Activated naive CD8-positive, alpha-beta T cell treated with anti-CD3 and anti-CD28 coated beads, Interleukin-2, amount 50 U/mL, for 24 hours (primary cell): Measurements from ENCODE around the gene SARM1.
"Not testable (repeated sequence)": the region's sequence is repeated elsewhere in the genome, so short reads cannot be mapped to it uniquely, and the experiment has no call there.

Source experiments
- ATAC-seq: fragments of 150-1000 bp; cut with Tn5 transposase; one replicate; pipeline ENCODE4 v1.10.0; 2021
- DNase-seq: peaks from one replicate; pipeline ENCODE4 v3.0.0; 2021
- H3K27ac Mint-ChIP-seq: one replicate; pipeline ENCODE4 v1.8.0; 2021; ENCODE audit warnings: mild to moderate bottlenecking, mixed read lengths
- H3K27me3 Mint-ChIP-seq: one replicate; pipeline ENCODE4 v1.8.0; 2021; ENCODE audit warnings: mixed read lengths
- H3K36me3 Mint-ChIP-seq: one replicate; pipeline ENCODE4 v1.8.0; 2021; ENCODE audit warnings: low read depth, mixed read lengths
- H3K4me1 Mint-ChIP-seq: one replicate; pipeline ENCODE4 v1.8.0; 2021; ENCODE audit warnings: mixed read lengths
- H3K4me3 Mint-ChIP-seq: one replicate; pipeline ENCODE4 v1.8.0; 2021; ENCODE audit warnings: mild to moderate bottlenecking, moderate library complexity, mixed read lengths
- H3K9me3 Mint-ChIP-seq: one replicate; pipeline ENCODE4 v1.8.0; 2021; ENCODE audit warnings: mixed read lengths

SARM1 gene

DNA sequence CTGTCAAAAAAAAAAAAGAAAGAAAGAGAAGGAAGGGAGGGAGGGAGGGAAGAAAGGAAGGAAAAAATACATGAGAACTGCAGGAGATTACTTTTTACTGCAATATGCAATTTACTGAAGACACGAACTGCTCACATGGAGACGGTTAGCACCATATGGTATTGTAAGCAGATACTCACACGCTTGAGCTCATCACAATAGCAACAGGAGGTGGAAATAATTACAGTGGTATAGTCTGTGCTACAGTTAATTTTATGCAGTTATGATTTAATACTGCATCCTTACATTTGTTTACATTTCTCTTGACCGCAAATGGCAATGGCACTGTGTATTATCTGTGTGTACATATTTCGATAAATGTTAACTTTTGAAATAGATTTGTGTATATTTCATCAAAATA is 55.9 kb downstream of the SARM1 start:
- Mint-ChIP-seq H3K27me3 (no peaks in the 10 kb centered on the region), H3K36me3 (no peaks in the 10 kb centered on the region), H3K4me1 (no peaks in the 10 kb centered on the region), H3K27ac (no peak overlapping the region), H3K4me3 (no peak overlapping the region), H3K9me3 (no peaks in the 10 kb centered on the region)
- no peak for DNase-seq
- no peak for ATAC-seq

DNA sequence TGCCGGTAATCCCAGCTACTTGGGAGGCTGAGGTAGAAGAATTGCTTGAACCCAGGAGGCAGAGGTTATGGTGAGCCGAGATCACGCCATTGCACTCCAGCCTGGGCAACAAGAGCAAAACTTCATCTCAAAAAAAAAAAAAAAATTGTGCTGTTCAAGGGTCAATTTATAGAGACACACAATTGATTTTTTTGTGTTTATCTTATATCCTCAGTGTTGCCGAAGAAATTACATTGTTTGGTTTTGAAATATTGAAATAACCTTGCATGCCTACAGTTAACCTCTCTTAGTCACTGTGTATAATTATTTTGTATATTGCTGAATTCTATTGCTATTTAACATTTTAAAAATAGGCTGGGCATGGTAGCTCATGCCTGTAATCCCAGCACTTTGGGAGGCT is 56.5 kb downstream of the SARM1 start:
- ATAC-seq, DNase-seq, H3K9me3 Mint-ChIP-seq, H3K27me3 Mint-ChIP-seq, H3K27ac Mint-ChIP-seq, H3K4me1 Mint-ChIP-seq, H3K4me3 Mint-ChIP-seq, H3K36me3 Mint-ChIP-seq: not testable (repeated sequence)

DNA sequence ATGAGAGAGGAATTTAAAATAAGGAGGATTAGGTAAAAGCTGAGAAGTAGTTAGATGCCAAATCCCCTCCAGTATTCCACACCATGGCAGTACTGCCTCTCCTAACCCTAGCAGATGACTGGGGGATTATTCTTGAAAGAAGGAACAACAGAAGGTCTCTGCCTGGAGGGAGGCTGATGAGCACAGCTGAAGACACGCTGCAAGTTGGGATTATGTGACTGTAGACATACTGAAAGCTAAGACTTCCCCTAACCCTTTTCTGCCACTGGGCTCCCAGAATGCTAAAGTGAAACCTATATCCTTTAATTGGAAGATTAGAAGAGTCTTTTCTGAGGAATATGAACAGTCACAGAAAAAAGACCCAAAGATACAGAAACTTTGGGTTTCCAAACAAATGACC is 62.2 kb downstream of the SARM1 start:
- no peak for DNase-seq
- Mint-ChIP-seq H3K9me3 (no peaks in the 10 kb centered on the region), H3K36me3 (no peaks in the 10 kb centered on the region), H3K4me3 (no peak overlapping the region), H3K27ac (no peak overlapping the region), H3K4me1 (no peaks in the 10 kb centered on the region), H3K27me3 (peaks cover 12% of the 10 kb centered on the region)
- ATAC-seq: no peak

DNA sequence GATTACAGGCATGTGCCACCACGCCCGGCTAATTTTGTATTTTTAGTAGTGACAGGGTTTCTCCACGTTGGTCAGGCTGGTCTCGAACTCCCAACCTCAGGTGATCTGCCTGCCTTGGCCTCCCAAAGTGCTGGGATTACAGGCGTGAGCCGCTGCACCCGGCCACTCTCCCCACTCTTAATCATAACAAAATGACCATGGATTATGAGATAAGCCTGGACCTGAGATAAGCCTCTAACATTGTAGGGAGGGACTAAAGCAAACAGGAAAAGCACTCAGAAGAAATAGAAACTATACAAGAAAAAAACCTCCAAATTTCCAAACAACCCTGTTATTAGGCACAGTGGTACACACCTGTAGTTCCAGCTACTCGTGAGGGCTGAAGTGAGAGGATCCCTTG is 62.8 kb downstream of the SARM1 start:
- H3K9me3 Mint-ChIP-seq, H3K4me3 Mint-ChIP-seq, H3K27ac Mint-ChIP-seq, H3K36me3 Mint-ChIP-seq, DNase-seq, ATAC-seq, H3K4me1 Mint-ChIP-seq: not testable (repeated sequence)
- H3K27me3 Mint-ChIP-seq: peaks cover 14% of the 10 kb centered on the region

DNA sequence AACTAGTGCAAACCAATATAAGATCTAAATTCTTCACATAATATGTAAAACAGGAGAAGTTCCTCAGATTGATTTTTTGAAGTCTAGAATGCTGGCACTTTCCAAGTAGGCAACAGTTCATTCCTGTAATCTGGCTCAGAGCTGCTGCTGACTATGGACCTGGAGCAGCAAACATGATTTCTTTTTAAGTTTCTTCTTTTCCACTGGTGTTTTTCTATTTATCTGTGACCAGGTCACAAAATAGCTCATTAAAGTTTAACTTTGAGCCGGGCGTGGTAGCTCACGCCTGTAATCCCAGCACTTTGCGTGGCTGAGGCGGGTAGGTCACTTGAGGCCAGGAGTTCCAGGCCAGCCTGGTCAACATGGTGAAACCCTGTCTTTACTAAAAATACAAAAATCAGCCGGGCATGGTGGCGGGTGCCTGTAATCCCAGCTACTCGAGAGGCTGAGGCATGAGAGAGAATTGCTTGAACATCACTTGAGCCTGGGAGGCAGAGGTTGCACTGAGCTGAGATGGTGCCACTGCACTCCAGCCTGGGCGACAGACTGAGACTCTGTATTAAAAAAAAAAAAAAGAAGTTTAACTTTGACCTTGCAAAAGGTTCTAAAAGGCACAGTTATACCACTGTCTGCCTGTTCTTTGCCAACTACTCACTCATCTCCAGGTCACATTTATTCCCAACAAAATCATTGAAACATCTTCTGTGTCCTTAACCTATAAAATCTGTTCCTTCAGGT is 72.6 kb downstream of the SARM1 start:
- ATAC-seq (no peak), DNase-seq (no peak)
- no peak overlapping the region for H3K4me3 Mint-ChIP-seq
- H3K4me1 Mint-ChIP-seq: no peaks in the 10 kb centered on the region
- H3K27ac Mint-ChIP-seq: no peak overlapping the region
- no peaks in the 10 kb centered on the region for H3K9me3 Mint-ChIP-seq
- H3K36me3 Mint-ChIP-seq: no peaks in the 10 kb centered on the region
- H3K27me3 Mint-ChIP-seq: peaks cover 12% of the 10 kb centered on the region

DNA sequence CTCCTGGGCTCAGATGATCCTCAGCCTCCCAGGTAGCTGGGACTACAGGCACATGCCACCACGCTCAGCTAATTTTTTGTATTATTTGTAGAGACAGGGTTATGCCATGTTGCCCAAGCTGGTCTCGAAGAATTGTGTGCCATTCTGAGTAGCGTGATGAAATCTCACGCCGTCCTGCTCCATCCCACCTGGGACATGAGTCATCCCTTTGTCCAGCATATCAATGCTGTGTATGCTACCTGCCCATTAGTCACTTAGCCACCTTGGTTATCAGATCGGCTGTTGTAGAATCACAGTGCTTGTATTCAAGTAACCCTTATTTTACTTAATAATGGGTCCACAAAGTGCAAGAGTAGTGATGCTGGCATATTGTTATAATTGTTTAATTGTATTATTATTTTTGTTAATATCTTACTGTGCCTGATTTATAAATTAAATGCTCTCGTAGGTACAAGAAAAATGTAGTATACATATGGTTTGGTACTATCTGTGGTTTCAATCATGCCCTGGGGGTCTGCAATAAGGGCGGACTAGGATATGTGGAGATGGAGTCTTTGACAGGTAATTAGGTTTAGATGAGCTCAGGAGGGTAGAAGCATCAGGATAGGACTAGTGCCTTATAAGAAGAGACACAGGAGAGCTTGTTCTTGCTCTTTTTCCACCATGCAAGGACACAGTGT is 75.4 kb downstream of the SARM1 start:
- Mint-ChIP-seq H3K27ac (no peak overlapping the region), H3K4me3 (no peak overlapping the region), H3K4me1 (no peaks in the 10 kb centered on the region), H3K27me3 (peaks cover 11% of the 10 kb centered on the region), H3K36me3 (no peaks in the 10 kb centered on the region), H3K9me3 (peaks cover 5% of the 10 kb centered on the region)
- DNase-seq (no peak), ATAC-seq (no peak)

DNA sequence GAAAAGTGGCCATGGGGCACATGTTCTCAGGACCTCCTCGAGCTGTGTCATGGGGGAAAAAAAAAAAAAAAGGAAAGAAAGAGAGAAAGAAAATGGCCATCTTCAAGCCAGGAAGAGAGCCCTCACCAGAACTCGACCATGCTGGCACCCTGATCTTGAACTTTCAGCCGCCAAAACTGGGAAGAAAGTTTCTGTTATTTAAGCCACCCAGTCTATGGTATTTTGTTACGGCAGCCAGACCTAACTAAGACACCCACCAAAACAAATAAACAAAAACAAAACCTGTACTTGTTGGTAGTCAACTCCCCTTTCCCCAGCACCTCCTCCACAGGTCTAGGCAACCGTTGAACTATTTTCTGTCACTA is 75.9 kb downstream of the SARM1 start:
- Mint-ChIP-seq H3K4me3 (no peak overlapping the region), H3K4me1 (no peaks in the 10 kb centered on the region), H3K36me3 (no peaks in the 10 kb centered on the region), H3K9me3 (peaks cover 5% of the 10 kb centered on the region), H3K27ac (no peak overlapping the region), H3K27me3 (peaks cover 11% of the 10 kb centered on the region)
- no peak for DNase-seq
- ATAC-seq: no peak

DNA sequence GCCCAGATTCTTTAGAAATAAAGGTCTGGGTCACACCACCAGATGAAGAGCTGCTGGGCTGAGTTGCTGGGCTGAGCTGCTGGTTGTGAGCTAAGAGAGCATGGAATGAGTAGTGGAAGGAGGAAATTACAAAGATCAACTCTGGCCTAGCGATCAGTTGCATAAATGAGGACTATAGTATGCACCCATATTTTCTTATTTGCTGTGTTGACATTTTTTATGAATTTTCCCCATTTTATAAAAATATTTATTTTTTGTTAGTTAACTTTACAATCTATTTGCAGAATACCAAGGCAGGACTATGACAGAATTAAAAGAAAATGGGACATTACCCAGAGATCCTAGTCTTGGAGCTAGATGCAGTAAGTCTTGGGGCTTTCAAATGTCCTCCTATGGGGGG is 78.4 kb downstream of the SARM1 start:
- Mint-ChIP-seq H3K27ac (no peak overlapping the region), H3K4me3 (no peak overlapping the region), H3K9me3 (peaks cover 5% of the 10 kb centered on the region), H3K4me1 (no peaks in the 10 kb centered on the region), H3K27me3 (peaks cover 6% of the 10 kb centered on the region), H3K36me3 (no peaks in the 10 kb centered on the region)
- no peak for ATAC-seq
- no peak for DNase-seq
